HG02852 (cell line): ENCODE measurements around the gene ZNF763.
"Not testable (repeated sequence)": the region's sequence is repeated elsewhere in the genome, so short reads cannot be mapped to it uniquely, and the experiment has no call there.

ENCODE experiments used
- ATAC-seq: cut with Tn5 transposase; IDR thresholded peaks from one replicate; pipeline ENCODE4 v1.9.1; 2021; ENCODE audit warnings: mild to moderate bottlenecking, moderate library complexity; ENCODE audit not compliant: unreplicated experiment

Gene ZNF763

GRCh38 chr19:11964858-11965645 lies at the start of gene ZNF763:
Gene ZNF763, plus strand, starts transcription at chr19:11965040. Its CDS starts 169 bp downstream, at chr19:11965209.
- ATAC-seq, result peak; percentile 89

GRCh38 chr19:11921852-11922495 lies 42.9 kb upstream of the ZNF763 start:
- no peak for ATAC-seq

GRCh38 chr19:11924886-11925650 lies 39.8 kb upstream of the ZNF763 start, which contains the start of gene ZNF700:
Gene ZNF700, plus strand, starts transcription at chr19:11925107. Its CDS starts 104 bp downstream, at chr19:11925211.
- ATAC-seq, result peak; percentile 86

- not testable (repeated sequence) for ATAC-seq
These were observed 39.1 kb upstream of the ZNF763 start for GRCh38 chr19:11925651-11926187.

GRCh38 chr19:11927227-11927626 lies 37.6 kb upstream of the ZNF763 start:
- ATAC-seq, result no peak

GRCh38 chr19:11931051-11931450 lies 33.8 kb upstream of the ZNF763 start:
- ATAC-seq, result no peak

GRCh38 chr19:11931513-11931912 lies 33.3 kb upstream of the ZNF763 start:
- no peak for ATAC-seq

GRCh38 chr19:11935829-11936228 lies 29.0 kb upstream of the ZNF763 start:
- ATAC-seq, result not testable (repeated sequence)

- not testable (repeated sequence) for ATAC-seq
These were observed 26.5 kb upstream of the ZNF763 start for GRCh38 chr19:11938383-11938782.

- not testable (repeated sequence) for ATAC-seq
These were observed 23.4 kb upstream of the ZNF763 start for GRCh38 chr19:11941361-11941887.

GRCh38 chr19:11942008-11942842 lies 22.6 kb upstream of the ZNF763 start:
- ATAC-seq, result no peak

GRCh38 chr19:11942843-11943108 lies 22.1 kb upstream of the ZNF763 start:
- ATAC-seq, result no peak

- ATAC-seq, result no peak
These were observed 20.2 kb upstream of the ZNF763 start for GRCh38 chr19:11944656-11945055.

- no peak for ATAC-seq
These were observed 16.2 kb upstream of the ZNF763 start for GRCh38 chr19:11948646-11949045.

- no peak for ATAC-seq
These were observed 15.6 kb upstream of the ZNF763 start for GRCh38 chr19:11949201-11949600.

- ATAC-seq, result not testable (repeated sequence)
These were observed 15.2 kb upstream of the ZNF763 start for GRCh38 chr19:11949614-11950080.

GRCh38 chr19:11950312-11950711 lies 14.5 kb upstream of the ZNF763 start:
- ATAC-seq, result no peak

GRCh38 chr19:11963566-11964355 lies 1.1 kb upstream of the ZNF763 start:
- ATAC-seq, result no peak

GRCh38 chr19:11964496-11964857 lies 363 bp upstream of the ZNF763 start:
- ATAC-seq, result peak; percentile 29
